Nephron (organoid): ENCODE measurements around the gene ANO10.

Source experiments
- H3K27ac Mint-ChIP-seq, 3 experiments: 2 replicates each; pipeline ENCODE4 v1.8.0; 2020; ENCODE audit warnings: mixed read lengths in 3 of 3, mild to moderate bottlenecking in 2 of 3, moderate library complexity in 1 of 3
- H3K27me3 Mint-ChIP-seq: 2 replicates; pipeline ENCODE4 v1.8.0; 2021; ENCODE audit warnings: low read depth, mild to moderate bottlenecking, moderate library complexity, mixed read lengths
- H3K36me3 Mint-ChIP-seq: 2 replicates; pipeline ENCODE4 v1.8.0; 2020; ENCODE audit warnings: low read depth, mixed read lengths
- H3K4me1 Mint-ChIP-seq: 2 replicates; pipeline ENCODE4 v1.8.0; 2020; ENCODE audit warnings: mixed read lengths
- H3K4me3 Mint-ChIP-seq, 3 experiments: 2 replicates each; pipeline ENCODE4 v1.8.0; 2020; ENCODE audit warnings: mild to moderate bottlenecking in 3 of 3, mixed read lengths in 3 of 3, moderate library complexity in 2 of 3
- H3K9me3 Mint-ChIP-seq: 2 replicates; pipeline ENCODE4 v1.8.0; 2020; ENCODE audit warnings: mixed read lengths
- TF ChIP-seq, protein P1 (sequence below), 3 experiments: fragments of 200-600 bp; sonication (generic); IDR thresholded peaks; one replicate each; pipeline ENCODE4 v1.5.0; 2021; ENCODE audit warnings: antibody characterized with exemption in 3 of 3; ENCODE audit not compliant: unreplicated experiment in 3 of 3

The ANO10 gene

DNA sequence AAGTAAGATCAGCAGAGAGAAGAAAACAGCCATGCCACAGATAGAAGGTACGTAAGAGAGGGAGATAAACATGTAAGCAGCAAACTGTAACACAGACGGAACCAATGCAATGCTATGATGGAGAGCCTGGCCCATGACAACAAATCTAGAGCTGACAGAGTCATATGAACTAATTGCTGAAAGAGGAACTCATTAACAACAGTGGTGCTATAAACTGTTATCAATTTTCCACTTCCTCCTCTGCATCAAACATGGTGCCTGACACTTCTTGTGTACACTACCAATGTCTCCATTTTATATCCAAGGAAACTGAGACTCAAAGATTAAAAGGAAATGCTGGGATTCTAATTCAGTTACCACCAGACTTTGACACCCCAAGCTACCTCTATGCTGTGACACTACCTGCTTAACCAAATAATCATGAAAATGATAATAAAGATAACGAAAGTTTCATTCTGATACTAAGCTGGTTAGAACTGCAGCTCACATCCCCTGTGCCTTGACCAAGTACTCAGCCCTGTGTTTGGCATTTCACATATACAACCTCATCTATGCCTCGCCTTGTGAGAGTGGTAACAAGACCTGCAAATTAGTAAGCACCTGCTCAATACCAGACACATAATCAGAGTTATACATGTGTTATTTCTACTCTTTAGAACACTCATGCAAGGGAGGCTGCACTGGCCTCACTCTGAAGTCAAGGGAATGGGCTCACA, 79.3 kb downstream of the ANO10 start:
- no peak overlapping the region for H3K4me3 Mint-ChIP-seq

DNA sequence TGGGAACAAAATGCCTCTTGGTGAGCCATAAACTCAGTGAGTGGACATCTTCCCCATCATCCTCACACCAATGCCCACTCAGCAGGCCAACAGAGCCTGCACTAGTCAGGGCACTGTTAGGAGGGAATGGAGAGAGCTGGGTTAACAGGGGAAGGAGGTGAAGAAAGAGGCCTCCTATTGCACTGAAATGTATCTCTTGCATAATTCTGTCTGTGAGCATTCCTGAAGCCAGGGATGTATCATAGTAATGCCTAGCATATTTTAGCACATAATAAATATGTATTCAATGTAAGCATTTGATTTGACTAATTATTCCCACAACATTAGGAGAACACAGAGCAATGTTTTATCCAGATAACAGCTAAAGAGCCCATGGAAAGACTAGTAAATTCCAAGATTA, 81.2 kb downstream of the ANO10 start:
- no peaks in the 10 kb centered on the region for H3K27me3 Mint-ChIP-seq
- peaks cover 4% of the 10 kb centered on the region for H3K36me3 Mint-ChIP-seq
- H3K27ac Mint-ChIP-seq, result no peak overlapping the region
- H3K4me1 Mint-ChIP-seq, result no peaks in the 10 kb centered on the region
- no peaks in the 10 kb centered on the region for H3K9me3 Mint-ChIP-seq
- TF ChIP-seq, protein P1, sequence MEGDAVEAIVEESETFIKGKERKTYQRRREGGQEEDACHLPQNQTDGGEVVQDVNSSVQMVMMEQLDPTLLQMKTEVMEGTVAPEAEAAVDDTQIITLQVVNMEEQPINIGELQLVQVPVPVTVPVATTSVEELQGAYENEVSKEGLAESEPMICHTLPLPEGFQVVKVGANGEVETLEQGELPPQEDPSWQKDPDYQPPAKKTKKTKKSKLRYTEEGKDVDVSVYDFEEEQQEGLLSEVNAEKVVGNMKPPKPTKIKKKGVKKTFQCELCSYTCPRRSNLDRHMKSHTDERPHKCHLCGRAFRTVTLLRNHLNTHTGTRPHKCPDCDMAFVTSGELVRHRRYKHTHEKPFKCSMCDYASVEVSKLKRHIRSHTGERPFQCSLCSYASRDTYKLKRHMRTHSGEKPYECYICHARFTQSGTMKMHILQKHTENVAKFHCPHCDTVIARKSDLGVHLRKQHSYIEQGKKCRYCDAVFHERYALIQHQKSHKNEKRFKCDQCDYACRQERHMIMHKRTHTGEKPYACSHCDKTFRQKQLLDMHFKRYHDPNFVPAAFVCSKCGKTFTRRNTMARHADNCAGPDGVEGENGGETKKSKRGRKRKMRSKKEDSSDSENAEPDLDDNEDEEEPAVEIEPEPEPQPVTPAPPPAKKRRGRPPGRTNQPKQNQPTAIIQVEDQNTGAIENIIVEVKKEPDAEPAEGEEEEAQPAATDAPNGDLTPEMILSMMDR (IDR thresholded peaks at IDR 0.05; ENCODE audit: unreplicated experiment in 3 of 3), result no peak
- H3K4me3 Mint-ChIP-seq, result no peak overlapping the region

More for the DNA sequence above, 79.3 kb downstream of the ANO10 start:
- Mint-ChIP-seq H3K9me3 (no peaks in the 10 kb centered on the region), H3K27ac (no peak overlapping the region), H3K27me3 (no peaks in the 10 kb centered on the region), H3K4me1 (no peaks in the 10 kb centered on the region), H3K36me3 (peaks cover 11% of the 10 kb centered on the region)
- TF ChIP-seq, protein P1 (IDR thresholded peaks at IDR 0.05; ENCODE audit: unreplicated experiment in 3 of 3), result no peak

DNA sequence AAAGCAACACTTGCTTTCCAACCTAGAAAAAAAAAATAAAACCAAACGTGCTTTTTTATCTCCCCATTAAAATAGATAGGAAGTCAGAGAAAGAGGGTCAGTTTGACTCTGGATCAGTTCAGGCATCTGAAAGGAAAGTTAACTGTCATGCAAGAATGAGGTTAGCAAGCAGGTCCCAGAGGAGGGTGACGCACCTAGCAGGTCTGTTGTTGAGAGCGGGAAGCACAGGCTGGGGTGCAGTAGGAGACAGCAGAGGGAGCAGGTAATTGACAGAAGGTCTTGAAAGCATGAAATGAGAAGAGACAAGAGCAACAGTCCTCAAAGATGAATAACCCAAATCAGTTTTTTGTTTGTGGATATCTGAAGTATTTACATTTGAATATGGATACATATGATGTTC, 82.5 kb downstream of the ANO10 start:
- peaks cover 4% of the 10 kb centered on the region for H3K36me3 Mint-ChIP-seq
- H3K27me3 Mint-ChIP-seq, result no peaks in the 10 kb centered on the region
- no peaks in the 10 kb centered on the region for H3K4me1 Mint-ChIP-seq
- no peak overlapping the region for H3K4me3 Mint-ChIP-seq
- H3K27ac Mint-ChIP-seq, result no peak overlapping the region
- TF ChIP-seq, protein P1 (IDR thresholded peaks at IDR 0.05; ENCODE audit: unreplicated experiment in 3 of 3), result no peak
- H3K9me3 Mint-ChIP-seq, result no peaks in the 10 kb centered on the region

DNA sequence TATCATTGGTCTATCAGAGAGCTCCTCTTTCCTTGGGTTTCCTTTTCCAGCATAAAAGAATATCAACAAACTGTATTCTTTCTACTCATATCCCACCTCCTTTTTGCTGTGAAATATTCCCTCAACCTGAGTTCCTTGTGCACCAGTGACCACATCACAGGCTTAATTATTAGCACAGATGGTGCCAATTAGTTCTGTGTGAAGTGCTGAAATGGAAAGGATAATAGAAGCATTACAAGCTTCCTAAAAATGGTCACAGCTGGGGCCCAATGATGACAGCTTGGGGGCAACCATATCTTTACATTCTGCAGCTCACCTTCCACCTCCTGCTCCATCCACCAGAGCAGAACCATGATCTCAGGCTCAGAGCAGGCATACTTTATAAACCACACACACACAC, 84.6 kb downstream of the ANO10 start:
- Mint-ChIP-seq H3K27ac (no peak overlapping the region), H3K4me1 (no peaks in the 10 kb centered on the region), H3K27me3 (no peaks in the 10 kb centered on the region), H3K4me3 (no peak overlapping the region), H3K9me3 (no peaks in the 10 kb centered on the region), H3K36me3 (peaks cover 4% of the 10 kb centered on the region)
- TF ChIP-seq, protein P1 (IDR thresholded peaks at IDR 0.05; ENCODE audit: unreplicated experiment in 3 of 3), result no peak

DNA sequence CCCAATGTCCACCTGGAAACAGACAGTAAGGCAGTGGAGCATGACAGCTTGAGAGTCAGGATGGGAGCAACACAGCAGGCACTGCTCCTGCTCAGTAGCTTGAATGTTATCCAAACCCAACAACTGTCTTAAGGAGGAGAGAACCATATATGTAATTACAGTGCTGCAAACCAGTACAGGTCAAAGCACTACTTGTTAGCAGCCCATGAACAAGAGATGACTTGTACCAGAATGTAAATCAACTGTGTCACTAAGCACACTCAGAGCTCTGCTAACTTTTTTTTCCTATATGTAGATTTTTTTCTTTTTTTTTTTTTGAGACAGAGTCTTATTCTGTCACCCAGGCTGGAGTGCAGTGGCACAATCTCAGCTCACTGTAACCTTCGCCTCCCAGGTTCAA, 87.1 kb downstream of the ANO10 start:
- Mint-ChIP-seq H3K4me3 (no peak overlapping the region), H3K4me1 (no peaks in the 10 kb centered on the region), H3K27me3 (no peaks in the 10 kb centered on the region), H3K36me3 (peaks cover 4% of the 10 kb centered on the region), H3K9me3 (no peaks in the 10 kb centered on the region), H3K27ac (no peak overlapping the region)
- TF ChIP-seq, protein P1 (IDR thresholded peaks at IDR 0.05; ENCODE audit: unreplicated experiment in 3 of 3), result no peak

DNA sequence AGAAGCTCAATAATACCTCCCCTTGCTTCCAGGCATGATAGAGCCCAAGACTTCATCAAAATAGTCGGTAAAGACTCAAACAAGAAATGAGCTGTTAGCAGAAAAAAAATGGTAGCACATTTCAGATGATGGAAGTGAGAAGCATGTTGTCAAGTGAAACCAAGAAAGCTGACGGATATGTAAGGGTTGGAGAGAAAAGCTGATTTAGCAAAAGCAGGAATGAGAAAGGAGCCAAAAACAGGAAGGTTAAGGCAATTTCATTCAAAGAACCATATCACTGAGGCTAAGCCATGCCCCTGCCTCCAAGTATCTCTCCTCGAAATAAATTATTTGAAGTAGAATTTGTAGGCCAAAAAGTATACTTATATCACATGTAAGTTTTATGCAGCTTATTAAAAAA, 88.8 kb downstream of the ANO10 start:
- H3K27me3 Mint-ChIP-seq, result no peaks in the 10 kb centered on the region
- TF ChIP-seq, protein P1 (IDR thresholded peaks at IDR 0.05; ENCODE audit: unreplicated experiment in 3 of 3), result no peak
- no peak overlapping the region for H3K4me3 Mint-ChIP-seq
- peaks cover 6% of the 10 kb centered on the region for H3K36me3 Mint-ChIP-seq
- peaks cover 4% of the 10 kb centered on the region for H3K9me3 Mint-ChIP-seq
- H3K4me1 Mint-ChIP-seq, result no peaks in the 10 kb centered on the region
- H3K27ac Mint-ChIP-seq, result no peak overlapping the region
